HuH-7 (cell line): ENCODE data around the gene CDT1.

Source experiments
- DNase-seq: peaks from one replicate; pipeline ENCODE4 v3.0.0; 2011; ENCODE audit warnings: low spot score

The CDT1 gene

DNA sequence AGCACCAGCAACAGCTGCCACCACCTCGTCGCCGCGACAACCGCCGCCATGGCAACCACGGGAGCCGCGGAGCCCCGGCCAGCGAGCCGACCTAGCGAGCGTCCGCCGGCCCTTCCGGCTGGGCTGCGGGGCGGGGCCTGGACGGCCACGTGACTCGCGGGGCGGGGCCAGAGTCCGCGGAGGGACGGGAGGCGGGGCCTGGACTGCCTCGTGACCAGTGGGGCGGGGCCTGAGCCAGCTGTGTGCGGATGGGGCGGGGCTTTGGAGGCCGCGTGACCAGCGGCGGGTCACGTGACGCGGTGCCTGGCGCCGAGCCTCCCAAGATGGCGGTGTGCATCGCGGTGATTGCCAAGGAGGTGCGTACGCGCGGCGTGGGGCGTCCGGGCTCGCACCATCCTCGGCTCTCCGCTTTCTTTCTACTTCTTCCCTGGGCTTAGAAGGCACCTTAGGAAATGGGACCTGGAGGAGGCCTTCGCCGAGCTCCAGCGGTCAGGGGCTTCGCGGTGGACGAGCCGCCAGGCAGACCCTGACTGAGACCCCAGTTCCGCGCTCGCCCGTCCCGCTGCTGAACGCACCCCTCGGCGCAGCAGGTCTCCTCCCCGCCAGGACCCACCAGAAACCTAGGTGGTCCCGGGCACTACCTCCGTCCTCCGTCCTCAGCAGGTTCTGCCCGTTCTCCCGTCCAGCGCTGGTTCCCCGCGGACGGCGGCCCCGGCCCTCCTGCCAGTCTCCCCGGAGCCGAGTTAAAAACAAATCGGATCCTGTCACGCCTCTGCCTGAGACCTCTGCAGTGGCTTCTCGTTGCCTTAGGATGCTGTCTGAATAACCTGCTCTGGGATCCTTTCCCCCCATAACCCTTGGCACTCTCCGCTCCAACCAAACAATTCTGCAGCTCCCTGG, 53.5 kb downstream of the CDT1 start, which contains the start of the genes GALNS and TRAPPC2L:
GALNS (minus strand) TSS at position 120 of the 900 bp plus-strand sequence; CDS start at position 50, 70 bp downstream.
TRAPPC2L (plus strand) TSS at position 300 of the 900 bp plus-strand sequence; CDS start at position 324, 24 bp downstream.
- DNase-seq = peak; percentile 100

GRCh38 chr16:88857728-88858339, 54.2 kb downstream of the CDT1 start:
- peak; percentile 99 for DNase-seq
